Cerebellar nuclear complex (tissue), 1 donor: Measurements from ENCODE around the gene MRPL46.
"Not testable (repeated sequence)": the region's sequence is repeated elsewhere in the genome, so short reads cannot be mapped to it uniquely, and the experiment has no call there.

Experiments
- DNase-seq, 2 experiments: peaks; one replicate each; lab custom pipeline; 2025; lab: John Stamatoyannopoulos, UW

The MRPL46 gene

DNA sequence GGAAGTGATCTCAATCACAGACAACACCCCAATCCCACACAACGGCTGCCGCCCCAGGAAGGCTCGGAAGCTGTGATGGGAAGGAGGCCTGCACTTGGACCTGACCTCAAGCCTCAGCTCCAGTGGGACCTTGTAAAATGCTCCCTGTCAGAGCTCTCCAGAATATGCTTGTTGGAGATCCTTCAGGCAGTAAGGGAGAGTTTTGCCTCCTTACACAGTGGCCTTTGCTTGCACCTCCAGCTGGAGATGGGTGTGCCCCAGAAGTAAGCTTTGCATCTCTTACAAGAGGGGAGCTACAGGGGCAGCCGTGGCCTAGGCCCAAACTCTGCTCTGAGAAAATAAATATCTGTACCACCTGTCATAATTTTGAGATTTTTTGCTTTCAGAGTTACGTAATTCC, 10.7 kb upstream of the MRPL46 start:
- no peak for DNase-seq

DNA sequence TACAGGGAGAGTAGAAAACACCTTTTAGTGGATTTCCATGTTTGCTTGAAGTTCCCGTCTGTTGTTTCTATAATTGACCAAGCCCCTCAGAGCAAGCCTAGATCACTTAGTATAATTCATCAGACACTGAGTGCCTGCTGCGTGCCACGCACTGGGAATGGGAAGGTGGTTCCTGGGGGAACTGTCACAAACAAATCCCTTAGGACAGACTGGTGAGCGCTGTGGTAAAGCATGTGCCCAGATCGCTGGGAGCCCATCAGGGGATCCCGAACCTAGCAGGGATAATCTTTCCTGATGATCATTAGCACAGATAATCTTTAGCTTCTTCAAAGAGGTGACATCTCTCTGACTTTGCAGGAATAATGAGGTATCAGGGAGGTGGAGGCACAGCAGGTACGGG, 9.9 kb upstream of the MRPL46 start:
- no peak for DNase-seq

DNA sequence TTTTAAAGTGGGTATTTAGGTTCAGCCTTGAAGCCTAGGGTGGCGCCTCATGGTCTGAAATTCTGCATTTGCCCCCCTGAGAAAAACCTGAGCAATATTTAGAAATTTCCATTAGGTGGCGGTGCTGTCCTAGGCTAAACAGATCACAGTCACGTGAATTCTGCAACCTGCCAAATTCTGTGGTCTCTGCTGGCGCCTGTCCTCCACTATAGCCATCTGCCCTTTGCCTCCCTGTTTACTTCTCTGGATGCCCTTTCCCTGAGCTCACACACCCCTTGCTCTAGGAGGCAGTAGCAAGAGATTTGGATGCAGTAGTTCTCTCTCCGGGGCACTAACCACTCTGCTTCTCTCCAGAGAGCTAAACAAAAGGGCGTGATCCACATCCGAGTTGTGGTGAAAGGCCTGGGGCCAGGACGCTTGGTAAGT, 9.5 kb upstream of the MRPL46 start:
- peak; percentile 26 to 53 for DNase-seq

DNA sequence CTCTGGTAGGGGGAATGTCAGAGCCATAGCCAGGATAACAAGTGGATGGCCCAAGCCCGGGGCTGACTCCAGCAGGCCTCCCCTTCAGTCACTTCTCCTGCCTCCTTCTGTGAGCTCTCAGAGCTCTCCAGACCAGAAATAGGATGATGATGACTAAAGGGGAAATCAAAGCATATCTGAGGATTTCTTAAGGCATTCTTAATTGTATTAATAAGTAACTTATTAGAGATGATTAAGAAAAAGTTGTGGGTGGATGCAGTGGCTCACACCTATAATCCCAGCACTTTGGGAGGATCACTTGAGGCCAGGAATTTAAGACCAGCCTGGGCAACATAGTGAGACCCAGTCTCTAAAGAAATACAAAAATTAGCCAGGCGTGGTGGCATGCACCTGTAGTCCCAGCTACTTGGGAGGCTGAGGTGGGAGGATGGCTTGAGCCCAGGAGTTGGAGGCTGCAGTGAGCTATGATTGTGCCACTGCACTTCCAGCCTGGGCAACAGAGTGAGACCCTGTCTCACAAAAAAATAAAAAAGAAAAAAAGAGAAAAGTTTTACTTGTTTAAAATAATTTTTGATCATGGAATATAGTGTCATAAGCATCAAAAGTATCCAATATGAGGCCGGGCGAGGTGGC, 6.6 kb upstream of the MRPL46 start:
- DNase-seq, result not testable (repeated sequence)

DNA sequence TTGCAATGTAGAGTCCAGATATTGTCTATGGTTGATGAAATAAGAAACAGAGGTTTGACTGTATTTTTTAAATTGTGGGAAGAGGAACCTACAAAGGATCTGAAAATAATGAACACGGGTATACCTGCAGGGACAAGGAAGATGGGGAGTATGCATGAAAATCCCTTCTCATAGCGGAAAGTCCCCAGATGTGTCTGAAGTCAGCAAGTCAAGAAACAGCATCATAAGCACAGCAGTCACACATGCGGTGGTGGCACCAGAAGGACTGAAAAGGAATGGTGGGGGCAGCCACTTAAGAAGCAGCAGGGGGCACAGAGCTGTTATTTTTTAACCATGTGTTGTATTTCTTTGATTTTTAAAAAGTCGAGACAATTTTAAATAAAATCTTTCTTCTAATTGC, 5.0 kb upstream of the MRPL46 start:
- no peak for DNase-seq

DNA sequence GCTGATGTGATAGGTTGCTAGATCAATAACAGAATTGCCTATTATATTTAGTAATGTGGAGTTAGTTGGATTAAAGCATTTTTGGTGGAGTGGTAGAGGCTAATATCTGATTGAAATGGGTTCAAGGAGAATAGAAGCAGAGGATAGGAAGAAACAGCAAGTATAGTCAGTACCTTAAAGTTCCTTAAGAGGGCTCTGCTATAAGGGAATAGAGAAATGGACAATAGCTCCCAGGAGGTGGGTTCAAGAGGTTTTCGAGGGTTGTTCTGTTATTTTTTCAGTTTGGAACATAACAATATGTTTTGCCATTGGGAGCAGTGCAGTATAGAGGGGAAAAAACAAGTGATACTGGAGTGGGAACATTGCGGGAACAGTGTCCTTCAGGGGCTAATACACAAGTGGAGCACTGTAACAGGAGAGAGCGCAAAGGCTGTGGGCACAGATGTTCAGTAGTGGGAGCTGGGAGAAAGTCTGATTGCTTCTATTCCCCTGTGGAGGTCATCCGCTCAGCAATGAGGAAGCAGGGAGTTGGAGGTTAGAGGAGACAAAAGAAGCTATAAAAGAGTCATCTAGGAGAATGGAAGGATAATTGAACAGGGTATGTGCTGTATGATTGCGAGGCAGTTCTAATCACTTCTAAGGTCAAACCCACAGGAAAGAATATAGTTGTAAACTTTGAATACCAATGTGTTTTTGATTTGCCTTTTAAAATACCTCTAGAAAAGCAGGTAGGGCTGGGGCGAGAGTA, 3.6 kb upstream of the MRPL46 start:
- no peak for DNase-seq

DNA sequence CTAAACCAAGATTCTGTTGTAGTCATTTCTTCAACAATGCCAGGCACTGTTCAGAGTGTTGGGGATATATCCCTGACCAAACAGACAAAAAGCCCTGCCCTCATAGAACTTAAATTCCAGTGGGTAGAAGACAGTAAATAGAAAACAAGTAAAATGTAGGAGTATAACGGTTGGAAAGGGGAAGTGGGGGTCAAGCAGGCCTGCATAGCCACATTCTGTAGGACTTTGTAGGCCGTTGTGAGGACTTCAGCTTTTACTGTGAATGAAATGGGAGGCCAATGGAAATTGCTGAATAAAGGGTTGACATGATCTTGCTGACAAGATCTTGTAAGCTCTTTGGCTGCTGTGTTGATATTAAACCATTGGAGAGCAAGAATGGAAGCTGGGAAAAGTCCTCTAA, 2.1 kb upstream of the MRPL46 start:
- DNase-seq, result no peak

DNA sequence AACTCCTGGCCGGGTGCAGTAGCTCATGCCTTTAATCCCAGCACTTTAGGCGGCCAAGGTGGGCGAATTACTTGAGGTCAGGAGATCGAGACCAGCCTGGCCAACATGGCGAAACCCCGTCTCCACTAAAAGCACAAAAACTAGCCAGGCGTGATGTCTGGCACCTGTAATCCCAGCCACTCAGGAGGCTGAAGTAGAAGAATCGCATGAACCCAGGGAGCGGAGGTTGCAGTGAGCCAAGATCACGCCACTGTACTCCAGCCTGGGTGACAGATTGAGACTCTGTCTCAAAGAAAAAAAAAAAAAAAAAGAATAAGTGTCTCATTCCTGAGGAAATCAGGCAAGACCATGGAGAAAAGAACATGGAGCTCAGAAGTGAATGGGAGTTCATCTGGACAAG, 1.5 kb upstream of the MRPL46 start:
- not testable (repeated sequence) for DNase-seq

DNA sequence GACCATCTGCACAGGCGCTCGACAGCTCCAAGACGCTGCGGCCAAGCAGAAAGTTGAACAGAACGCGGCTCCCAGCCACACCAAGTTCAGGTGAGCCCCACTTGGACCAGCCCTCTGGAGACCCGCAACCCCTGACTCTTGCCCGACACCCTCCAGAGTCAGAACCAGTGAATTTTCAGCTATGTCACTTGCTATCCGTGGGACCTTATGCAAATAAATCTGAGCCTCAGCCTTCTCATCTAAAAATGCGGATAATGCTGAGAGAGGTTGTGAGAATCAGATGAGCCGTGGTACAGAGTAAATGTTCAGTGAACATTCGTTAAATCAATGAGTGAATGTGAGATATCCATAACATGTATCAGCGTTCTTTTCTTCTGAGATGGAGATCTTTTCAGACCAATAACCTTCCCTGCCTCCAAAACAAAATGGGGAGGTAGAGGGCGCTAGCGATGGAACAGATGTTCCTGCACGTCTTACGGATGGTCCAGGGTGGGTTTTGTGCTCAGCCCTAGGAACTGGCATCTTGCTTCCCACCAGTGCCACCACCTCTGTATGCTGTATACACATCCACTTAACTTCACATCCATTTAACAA, 844 bp upstream of the MRPL46 start:
- no peak for DNase-seq

DNA sequence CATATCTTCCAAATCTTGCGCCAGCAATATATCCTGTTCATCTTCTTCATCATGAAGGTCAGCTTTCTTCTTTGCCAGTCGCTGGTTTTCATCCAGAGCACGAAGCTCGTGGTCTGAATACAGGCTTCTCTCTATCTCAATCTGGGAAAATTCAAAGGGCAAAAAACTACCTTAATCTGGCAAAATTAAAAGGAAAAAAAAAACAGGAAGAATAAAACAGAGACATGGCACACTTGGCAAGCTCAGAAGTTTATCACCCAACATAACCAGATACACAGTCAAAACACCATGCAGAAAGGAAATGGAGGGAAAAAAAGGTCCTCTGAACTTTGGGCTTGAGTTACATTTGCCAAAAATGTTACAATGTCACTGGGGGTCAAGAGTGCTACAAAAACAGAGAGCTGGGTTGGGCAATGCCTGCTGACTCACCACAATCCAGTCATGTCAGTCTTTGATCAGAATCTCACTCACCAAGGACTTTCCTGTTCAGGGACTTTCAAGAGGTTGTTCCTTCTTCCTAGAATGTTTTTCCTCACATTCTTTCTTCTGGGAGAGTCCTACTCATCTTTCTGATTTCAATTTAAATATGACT, 1.5 kb downstream of the MRPL46 start:
- DNase-seq, result no peak

DNA sequence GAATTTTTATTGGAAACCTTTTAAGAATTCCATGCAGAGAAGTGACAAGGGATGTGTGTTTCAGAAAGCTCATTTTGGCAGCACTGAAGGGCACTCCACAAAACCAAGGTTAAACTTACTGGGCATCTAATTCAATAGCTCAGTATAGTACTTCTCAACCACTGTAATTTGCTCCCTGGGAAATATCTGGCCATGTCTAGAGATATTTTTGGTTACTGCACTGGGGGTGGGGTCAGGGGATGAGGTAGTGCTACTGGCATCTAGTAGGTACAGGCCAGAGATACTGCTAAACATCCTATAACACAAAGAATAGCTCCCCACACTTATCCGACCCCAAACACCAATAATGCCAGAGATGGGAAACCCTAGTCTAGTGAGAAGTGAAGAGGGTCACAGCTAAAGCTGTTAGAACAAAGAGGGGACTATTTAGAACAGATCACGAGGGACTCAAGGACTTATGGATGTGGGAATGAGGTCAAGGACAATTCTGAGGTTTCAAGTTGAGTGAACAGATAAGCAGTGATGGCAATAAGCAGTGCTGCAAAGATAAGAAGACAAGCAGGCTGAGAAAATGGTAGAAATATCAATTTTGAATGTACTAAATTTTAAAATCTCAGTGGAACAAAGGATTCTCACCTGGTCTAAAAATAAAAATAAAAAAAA, 3.2 kb downstream of the MRPL46 start:
- no peak for DNase-seq

DNA sequence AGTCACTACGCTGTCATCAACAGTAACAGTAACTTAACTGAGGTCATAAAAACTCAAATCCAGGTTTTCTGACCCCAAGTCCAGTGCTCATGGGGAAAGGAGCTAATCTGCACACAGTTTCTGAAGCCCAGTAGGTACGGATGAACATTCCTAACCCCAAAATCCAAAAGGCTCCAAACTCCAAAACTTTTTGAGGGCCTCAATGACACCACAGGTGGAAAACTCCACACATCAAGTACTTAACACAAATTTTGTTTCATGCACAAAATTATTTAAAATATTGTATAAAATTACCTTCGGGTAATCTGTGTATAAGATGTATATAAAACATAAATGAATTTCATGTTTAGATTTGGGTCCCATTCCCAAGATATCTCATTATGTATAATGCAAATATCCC, 10.5 kb downstream of the MRPL46 start:
- DNase-seq, result no peak

DNA sequence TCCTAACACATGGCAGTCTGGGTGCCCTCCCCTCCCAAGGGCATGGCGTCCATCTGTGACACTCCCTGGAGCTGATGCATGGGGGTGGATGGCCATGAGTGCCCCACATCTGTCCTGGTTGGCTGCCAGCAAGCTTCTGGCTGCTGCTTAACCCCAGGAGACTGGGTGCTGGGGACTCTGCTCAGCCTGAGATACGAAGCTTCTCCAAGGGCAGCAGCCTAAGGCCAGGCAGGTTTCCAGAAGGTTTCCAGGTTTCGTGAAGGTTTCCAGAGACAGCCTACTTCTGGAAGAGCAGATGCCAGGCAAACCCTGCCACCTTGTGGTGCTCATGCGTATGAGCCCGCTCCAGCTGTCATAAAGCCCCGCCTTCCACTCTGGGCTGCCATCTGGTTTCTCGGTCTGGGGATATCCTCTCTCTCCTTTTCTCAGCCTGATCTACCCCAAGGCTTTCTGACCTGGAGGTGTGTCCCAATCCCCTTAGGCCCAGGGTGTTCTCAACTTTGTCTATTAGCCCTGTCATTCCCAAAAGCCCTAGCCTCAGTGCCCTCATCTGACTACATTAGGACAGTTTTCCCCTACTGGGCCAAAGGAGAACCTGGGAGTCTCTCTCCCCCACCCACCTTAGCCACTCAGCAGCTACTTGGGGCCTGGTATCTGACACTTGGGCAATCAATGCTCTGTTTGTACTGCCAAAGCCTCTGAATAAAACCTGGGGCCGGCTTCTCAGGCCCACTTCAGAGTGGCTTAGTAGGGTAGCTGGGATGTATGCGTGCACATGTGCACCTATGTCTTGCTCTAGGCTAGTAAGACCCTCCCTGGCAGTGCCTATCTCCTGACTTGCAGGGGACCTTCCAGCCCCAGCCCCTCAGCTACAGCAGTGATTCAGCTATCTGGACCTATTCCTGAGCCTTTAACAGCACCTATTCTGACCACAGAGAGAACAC, 12.0 kb downstream of the MRPL46 start:
- DNase-seq, result no peak

DNA sequence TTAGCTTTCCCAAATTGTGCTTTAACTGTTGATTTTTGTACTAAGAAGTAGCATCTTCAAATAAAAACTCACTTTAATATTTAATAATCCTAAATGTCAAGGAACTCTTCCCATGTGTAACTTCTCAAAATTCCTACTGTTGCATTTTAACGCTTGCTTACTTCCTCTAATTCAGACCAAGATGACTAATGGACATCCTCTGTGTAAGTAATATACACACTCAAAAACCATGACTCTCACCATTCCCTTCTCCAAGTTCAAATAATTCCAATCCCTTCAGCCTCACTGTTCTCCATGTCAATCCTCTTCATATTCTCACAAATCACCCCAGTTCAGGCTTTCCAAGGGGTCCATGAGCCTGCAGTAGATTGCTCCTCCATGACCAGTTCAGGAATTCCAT, 13.0 kb downstream of the MRPL46 start:
- no peak for DNase-seq

DNA sequence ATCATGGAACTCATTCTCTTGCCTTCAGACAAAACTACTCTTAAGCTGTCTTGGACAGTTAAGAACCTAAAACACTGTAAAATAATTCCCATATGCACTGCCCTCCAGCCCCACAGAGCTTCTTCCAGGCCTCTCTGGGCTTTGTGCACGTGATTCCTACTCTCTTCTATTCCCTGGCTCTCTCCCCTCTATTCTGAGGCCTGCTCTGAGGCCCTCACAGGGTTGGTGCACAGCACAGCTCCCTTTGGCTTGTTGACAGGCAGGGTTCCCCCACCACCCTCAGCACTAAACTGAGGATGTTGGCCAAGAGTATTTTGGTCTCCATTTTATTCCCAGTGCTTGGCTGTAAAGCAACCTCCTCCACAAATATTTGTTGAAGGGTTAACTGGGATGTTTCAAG, 13.5 kb downstream of the MRPL46 start:
- no peak for DNase-seq

DNA sequence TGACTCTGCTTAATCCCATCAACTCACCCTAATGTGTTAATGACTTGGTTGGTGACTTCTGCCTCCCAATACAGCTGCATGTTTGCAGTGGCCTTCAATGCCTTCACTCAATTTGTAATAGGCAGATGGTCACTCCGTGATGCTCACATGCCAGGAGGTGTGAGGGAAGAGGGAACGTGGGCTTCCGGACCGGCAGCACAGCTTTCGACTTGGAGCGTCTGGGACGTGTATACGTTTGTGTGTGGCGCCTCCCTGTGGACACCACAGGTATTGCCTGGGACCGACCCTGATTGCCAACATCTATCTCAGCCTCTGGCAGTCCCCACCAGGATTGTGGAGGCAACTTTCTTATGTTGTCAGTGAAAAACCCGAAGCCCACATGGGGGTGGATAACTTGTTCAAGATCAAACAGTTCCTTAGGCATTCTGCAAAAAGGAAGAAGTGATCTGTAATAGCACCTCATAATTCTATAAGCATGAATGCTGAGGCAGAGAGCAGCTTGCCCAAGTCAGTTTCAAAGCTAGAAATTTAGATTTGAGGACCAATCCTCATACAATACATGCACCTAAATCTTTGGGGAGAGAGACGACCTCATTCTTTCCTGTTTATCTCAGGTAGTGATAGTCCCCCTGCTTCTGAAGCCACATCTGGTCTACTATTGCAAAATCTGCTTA, 16.9 kb downstream of the MRPL46 start:
- no peak for DNase-seq

DNA sequence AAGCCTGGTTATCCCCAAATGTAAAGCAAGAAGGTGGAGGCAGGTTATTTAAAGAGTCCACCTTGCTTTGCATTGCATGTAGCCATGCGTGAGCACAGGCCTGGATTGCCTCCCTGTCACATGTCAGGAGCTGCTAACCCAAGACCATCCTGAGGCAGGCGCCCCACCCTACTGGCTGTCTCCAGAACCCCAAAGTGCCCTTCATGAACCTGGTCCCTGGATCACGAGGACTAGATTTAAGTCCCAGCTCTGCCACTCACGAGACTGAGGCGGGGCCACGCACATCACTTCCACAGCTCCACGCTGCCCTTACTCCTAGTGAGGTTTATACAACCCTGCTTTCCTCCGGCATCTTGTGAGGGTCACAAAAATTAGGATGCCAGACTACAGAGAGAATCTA, 17.6 kb downstream of the MRPL46 start:
- DNase-seq, result no peak

DNA sequence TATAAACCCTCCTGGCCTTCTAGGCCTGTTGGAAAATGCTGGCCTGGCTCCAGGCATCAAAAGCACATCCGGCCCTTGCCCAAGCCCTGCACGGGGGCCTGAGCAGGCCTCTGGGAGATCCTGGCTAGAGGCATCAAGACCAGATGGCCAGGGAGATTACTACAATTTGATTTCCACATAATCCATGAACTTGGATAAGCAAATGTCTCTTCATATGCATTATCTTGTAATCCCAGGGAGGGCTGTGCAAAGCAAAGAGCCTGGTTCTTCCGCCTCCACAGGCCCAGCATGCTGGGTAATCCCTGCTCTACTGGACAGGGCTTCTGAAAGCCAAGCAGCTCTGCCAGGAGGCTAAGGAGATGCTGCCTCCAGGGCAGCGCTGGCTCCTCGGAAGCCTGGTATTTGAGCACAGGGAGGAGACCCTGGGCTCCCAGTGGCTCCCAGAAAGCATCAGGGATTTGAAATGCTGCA, 18.2 kb downstream of the MRPL46 start:
- DNase-seq, result peak; percentile 21 to 39

DNA sequence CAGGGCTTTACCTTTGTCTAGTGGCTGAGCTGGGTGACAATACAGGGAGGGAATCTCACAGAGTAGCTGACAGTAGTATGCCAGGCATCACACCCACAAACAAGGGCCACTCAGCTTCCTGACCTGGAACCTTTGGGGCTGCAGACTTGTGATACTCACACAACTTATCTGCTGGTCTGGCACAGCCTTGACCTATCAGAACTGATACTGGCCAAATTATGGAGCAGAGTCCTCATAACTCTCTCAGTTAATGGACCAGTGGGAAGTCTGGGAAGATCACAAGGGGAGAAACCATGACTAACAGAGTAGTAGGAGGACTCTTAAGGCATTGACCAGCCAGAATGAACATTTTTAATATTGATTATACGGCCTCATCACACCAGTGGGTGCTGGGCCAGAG, 19.4 kb downstream of the MRPL46 start:
- DNase-seq, result no peak

DNA sequence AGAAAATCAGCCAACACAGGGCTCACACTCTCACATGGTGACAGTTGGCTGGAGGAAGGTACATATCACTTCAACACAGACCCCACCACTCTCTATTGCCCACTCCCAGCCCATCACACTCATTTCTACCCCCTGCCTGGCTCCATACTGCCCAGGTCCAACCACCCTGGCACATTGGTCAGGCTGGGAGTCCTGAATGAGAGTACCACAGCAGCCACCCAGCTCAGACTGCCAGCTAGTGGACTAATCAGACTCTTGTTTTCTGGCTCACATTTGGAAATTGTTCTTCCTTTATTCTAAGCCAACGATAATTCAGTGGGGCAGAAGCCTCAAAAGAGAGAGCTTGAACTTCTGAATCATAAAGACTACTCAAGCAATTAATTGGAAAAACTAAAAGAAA, 20.0 kb downstream of the MRPL46 start:
- no peak for DNase-seq
